GM21381 (cell line): ENCODE data around the gene CCL20.
"Not testable (repeated sequence)": the region's sequence is repeated elsewhere in the genome, so short reads cannot be mapped to it uniquely, and the experiment has no call there.

Source experiments
- ATAC-seq: cut with Tn5 transposase; IDR thresholded peaks from one replicate; pipeline ENCODE4 v1.9.1; 2021; ENCODE audit warnings: mild to moderate bottlenecking, moderate library complexity; ENCODE audit not compliant: unreplicated experiment

CCL20 gene

GRCh38 chr2:227829337-227829736 is 15.7 kb downstream of the CCL20 start:
- no peak for ATAC-seq

GRCh38 chr2:227834423-227834822 is 20.8 kb downstream of the CCL20 start:
- ATAC-seq: no peak

GRCh38 chr2:227834916-227835650 is 21.4 kb downstream of the CCL20 start:
- no peak for ATAC-seq

DNA sequence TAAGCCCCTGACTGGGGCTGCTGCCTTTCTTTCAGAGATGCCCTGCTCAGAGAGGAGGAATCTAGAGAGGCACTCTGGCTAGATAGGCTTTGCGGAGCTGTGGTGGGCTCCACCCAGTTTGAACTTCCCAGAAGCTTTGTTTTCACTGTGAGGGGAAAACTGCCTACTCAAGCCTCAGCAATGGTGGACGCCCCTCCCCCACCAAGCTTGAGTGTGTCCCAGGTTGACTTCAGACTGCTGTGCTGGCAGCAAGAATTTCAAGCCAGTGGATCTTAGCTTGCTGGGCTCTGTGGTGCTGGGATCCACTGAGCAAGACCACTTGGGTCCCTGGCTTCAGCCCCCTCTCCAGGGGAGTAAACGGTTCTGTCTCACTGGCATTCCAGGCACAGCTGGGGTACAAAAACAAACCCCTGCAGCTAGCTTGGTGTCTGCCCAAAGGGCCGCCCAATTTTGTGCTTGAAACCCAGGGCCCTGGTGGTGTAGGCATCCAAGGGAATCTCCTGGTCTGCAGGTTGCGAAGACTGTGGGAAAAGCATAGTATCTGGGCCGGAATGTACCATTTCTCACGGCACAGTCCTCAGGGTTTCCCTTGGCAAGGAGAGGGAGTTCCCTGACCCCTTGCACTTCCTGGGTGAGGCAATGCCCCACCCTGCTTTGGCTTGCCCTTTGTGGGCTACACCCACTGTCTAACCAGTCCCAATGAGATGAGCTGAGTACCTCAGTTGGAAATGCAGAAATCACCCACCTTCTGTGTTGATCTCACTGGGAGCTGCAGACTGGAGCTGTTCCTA is 25.9 kb downstream of the CCL20 start:
- not testable (repeated sequence) for ATAC-seq

- peak; percentile 61 for ATAC-seq
Observed at GRCh38 chr2:227846831-227847230, 33.2 kb downstream of the CCL20 start.

DNA sequence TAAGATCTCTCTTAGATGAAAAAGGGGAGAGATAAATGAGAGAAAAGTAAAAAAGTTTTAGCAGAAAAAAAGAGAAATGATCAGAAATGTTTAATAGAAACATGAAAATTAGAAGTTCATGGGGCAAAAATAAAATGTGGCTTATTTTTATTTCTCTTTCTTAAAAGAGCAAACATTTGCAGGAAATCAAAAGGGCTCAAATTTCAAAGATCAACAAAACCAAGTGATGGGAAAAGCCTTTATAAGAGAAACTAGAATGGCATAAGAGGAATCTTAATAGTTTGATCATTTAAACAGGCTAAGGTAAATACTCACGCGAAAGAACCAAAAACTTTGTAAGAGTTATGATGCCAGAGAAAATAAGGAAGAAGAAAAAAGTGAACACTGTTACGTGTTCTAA is 34.5 kb downstream of the CCL20 start:
- no peak for ATAC-seq

- no peak for ATAC-seq
Observed at GRCh38 chr2:227848586-227848985, 34.9 kb downstream of the CCL20 start.

- no peak for ATAC-seq
Observed at GRCh38 chr2:227849906-227850305, 36.3 kb downstream of the CCL20 start.

GRCh38 chr2:227853204-227853629 is 39.6 kb downstream of the CCL20 start:
- ATAC-seq: no peak

- ATAC-seq: no peak
Observed at GRCh38 chr2:227853765-227854271, 40.2 kb downstream of the CCL20 start.

DNA sequence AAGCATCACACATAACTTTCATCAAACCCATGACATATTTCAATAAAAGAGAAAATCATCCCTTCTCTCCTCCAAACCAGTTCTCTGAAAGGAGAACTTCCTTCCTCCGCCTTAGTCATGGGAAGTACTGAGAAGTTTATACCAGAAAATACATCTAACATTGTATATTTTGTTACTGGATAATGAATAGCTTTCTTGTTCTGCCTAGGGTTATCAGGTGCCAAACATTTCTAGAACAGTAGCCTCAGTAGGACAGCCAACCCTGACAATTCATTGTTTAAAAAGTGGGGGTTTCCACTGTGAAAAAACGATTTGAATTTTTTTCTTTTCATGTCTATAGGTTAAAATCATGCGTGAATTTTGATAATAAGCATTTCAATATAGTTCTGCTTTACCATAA is 41.8 kb downstream of the CCL20 start:
- no peak for ATAC-seq

- ATAC-seq: no peak
Observed at GRCh38 chr2:227856697-227857096, 43.1 kb downstream of the CCL20 start.

DNA sequence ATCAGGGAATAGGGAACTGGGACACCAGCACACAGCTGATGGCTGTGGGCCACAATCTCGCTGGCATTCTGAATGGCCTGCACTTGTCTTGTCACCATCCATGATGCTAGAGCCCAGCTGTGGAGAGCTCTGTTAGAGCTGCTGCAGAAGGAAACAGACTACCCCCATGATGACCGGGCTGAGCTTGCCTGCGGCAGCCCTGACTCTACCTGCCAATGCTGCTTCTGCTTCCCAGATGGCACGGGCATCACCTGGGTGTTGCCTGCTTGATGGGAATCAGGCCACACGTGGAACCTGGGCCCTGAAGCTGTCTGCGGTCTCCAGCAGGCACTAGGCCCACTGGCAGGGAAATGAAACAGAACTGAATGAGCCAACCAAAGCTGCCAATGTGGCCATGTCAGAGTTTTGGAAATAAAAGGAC is 46.6 kb downstream of the CCL20 start:
- no peak for ATAC-seq

DNA sequence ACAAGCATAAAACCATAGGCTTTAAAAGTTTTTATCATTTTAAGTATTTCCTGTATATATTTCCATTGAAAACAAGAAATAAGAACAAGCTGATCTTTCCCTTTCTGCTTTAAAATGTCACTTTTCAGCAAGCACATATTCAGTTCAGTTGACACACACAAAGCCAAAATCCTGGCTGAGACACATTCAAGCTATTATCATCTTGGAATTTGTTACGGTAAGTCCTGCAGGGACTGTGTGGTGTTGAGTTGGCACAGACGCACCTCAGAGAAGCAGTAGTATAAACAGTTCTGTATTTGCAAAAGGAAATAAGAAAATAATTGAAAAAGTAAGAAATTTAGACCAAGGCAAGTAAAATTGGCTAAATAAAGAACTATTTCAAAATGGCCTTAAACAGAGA is 47.4 kb downstream of the CCL20 start:
- no peak for ATAC-seq

DNA sequence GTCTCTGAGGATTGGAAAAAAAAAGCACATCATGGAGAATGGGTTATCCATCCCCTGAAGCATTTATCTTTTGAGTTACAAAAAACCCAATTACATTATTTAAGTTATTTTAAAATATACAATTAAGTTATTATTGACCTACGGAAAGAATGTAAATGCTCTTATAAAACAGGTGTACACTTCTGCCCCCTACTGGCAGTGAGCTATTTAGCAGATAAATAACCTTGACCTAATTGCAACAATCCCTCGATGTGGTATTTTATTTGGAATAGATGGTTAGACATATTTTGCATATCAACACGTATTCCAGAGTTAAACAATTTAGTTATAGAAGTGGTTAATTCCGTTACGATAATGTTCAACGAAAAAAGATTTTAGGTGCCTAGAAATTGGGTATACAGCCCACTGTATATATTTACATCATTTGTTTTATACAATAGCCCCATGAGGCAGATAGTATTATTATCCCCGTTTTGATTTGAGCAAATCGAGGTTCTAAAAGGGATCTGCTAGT is 48.6 kb downstream of the CCL20 start:
- ATAC-seq: no peak

DNA sequence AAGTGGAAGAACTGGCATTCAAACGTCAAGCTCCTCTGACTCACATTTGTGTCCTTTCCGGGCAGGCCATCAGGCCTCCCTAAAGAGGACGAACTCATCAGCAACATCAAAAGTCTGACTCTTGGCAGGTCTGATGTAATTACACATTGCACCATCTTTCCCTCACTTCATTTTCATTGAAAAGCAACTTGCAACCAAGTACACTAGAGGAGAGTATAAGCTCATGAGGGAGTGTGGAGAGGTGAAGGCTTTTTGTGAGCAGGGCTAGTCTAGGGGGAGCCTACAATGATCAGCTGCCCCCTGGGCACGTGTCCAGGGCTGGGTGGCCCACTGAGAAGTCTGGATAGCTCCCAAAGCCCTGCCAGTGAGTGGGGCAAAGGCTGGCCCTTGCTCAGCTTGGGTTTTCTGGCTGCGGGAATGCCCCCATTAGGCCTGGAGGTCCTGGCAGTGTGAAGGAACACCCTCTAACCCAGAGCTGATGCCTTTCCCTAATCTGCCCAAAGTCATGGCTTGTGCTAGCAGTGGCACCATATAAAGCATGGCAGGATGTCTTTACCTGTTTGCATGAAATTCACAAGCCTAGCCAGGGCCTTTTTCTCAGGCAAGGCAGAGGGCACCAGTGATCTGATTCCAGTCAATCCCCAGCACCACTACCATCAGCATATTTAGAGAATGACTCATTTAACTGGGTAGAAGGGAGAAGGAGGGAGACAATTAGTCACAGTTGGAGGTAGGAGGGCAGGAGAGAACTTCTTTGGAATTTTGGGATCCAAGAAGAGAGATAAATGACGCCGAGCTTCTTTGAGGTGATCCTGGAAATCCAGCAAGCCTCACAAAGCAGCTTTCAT is 49.3 kb downstream of the CCL20 start:
- no peak for ATAC-seq

DNA sequence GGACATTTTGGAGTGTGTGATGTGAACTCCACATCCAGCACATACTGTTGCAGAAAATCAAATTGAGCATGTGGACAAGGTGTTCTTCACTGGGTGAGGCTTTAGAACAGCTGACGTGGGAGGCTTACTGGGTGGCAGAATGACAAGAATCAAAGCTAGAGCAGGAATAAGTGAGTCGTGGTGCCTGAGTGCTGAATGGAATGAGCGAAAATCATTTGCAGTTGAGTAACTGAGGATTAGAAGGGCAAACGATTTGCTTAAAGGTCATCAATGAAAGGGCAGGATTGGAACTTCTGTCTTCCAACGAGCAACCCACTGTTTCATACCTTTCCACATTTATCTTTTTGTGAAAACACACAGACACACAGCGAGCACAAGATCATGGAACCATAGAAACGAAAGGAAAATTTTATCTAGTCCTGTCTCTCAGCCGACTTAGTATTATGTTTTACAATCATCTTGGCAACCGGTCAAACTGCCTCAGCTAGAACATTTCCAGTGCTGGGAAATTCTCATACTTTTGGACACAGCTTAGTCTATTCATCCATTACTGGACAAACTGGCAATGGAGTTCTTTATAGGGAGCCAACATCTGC is 50.6 kb downstream of the CCL20 start:
- ATAC-seq: no peak

- no peak for ATAC-seq
Observed at GRCh38 chr2:227865291-227865690, 51.6 kb downstream of the CCL20 start.
